HTR-8/SVneo (cell line): ENCODE data around the gene IFT80.
"Not testable (repeated sequence)": the region's sequence is repeated elsewhere in the genome, so short reads cannot be mapped to it uniquely, and the experiment has no call there.

Experiments
- DNase-seq: peaks from one replicate; pipeline ENCODE4 v3.0.0; 2011; ENCODE audit warnings: low spot score, mixed read lengths; ENCODE audit not compliant: insufficient read length
- FAIRE-seq: peaks from 2 replicates; lab custom pipeline; 2011; peaks lifted over from hg19 to GRCh38; lab: Jason Lieb, UNC

IFT80 gene

GRCh38 chr3:160291290-160291908 lies 107.6 kb downstream of the IFT80 start:
- DNase-seq: no peak
- no peak for FAIRE-seq

- FAIRE-seq (no peak), DNase-seq (no peak)
These were observed 111.4 kb downstream of the IFT80 start for GRCh38 chr3:160287666-160288065.

- FAIRE-seq (no peak), DNase-seq (no peak)
These were observed 112.8 kb downstream of the IFT80 start for GRCh38 chr3:160286231-160286630.

DNA sequence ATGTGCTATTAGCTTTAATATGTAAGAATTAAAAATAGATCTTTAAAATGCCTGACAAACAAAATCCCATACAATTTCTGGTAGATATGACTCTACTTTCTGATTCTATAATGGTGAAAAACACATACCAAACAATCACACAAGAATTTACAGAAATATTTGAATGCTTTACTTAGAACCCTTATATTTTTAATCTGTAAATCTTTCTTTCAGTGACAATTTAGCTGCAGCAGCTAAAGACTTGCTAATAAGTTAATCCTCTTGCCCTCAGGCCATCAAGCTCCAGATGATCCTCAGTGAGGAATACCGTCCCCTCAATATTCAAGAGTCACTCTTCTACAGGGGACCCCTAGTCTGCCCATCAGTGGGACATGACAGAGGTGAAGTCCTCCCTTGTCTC lies 118.2 kb downstream of the IFT80 start:
- no peak for DNase-seq
- FAIRE-seq: no peak

- DNase-seq (no peak), FAIRE-seq (no peak)
These were observed 119.4 kb downstream of the IFT80 start for GRCh38 chr3:160279657-160280056.

GRCh38 chr3:160278210-160278609 lies 120.8 kb downstream of the IFT80 start:
- FAIRE-seq (no peak), DNase-seq (no peak)

DNA sequence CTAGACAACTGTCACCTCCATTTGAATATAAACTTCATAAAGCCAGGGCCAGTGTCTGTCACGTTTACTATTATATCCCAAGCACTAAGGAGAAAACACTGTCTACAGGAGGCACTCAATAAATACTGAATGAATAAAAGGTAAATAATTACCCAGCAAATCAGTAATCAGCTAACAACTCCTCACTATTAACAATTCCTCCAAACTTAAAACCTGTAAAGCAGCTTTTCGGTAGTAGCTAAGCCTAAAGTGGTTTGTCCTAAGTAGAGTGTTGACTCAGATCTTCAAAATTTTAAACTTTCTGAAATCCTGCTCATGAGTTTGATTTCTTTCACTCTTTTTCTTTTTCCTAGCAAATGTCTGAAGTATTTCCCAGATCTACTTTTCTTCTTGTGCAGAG lies 133.9 kb downstream of the IFT80 start:
- no peak for DNase-seq
- no peak for FAIRE-seq

DNA sequence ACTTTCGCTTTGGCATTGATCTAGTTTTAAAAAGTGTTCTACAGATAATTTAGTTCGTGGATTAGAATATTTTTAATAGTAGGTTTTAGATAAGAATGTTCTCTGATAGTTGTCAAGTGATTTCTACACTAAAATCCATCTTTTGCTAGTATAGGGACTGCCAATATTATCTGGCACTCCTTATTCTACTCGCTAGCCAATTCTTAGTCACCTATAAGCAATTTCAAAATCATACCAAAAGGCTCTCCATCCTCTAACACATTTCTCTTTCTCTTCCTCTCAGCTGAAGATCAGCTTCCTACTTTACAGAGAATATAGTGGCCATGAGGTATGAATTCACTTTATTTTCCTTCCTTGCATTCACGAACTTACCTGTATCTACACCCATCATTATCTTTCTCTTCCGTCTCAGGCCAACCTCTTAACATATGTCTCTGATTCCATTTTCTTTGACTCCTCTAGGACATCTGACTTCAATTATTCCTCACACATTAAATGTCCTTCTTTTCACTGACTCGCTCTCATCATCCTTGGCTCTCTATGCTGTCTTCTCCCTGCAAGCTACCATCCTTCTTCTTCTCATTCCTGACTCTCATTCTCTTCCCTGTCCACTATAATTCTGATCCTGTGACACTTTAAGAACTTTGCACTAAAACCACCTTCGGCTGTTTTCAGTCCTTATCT lies 138.3 kb downstream of the IFT80 start:
- DNase-seq (no peak), FAIRE-seq (no peak)

GRCh38 chr3:160259589-160259988 lies 139.4 kb downstream of the IFT80 start:
- FAIRE-seq (no peak), DNase-seq (no peak)

DNA sequence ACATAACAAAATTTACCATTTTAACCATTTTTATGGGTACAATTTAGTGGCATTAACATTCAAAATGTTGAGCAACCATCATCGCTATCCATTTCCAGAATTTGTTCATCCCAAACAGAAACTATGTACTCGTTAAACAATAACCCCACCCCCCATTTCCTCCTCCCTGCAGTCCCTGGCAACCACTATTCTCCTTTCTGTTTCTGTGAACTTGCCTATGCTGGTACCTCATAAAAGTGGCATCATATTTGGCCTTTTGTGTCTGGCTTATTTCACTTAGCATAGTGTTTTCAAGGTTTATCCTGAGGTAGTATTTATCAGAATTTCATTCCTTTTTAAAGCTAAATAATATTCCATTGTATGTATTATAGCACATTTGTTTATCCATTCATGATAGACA lies 141.4 kb downstream of the IFT80 start:
- FAIRE-seq (no peak), DNase-seq (no peak)

DNA sequence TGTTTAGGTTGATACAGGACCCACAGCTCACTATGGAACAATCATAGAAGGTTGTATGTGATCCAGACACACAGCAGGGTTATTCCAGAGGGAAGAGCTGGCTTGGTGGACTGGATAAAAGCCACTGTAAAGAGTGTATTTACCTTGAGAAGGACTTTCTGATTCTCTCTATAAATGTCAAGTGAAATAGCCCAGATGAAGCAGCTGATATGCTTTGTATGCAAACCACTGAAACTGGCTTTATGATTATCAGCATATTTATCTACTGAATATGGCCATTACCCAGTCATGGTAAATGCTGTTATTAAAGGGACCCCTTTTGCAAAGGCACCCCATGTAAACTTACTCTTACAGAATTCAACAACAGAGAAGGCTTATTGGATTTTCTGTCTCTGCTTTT lies 145.7 kb downstream of the IFT80 start:
- DNase-seq: no peak
- no peak for FAIRE-seq

GRCh38 chr3:160247766-160248165 lies 151.3 kb downstream of the IFT80 start:
- no peak for DNase-seq
- no peak for FAIRE-seq

DNA sequence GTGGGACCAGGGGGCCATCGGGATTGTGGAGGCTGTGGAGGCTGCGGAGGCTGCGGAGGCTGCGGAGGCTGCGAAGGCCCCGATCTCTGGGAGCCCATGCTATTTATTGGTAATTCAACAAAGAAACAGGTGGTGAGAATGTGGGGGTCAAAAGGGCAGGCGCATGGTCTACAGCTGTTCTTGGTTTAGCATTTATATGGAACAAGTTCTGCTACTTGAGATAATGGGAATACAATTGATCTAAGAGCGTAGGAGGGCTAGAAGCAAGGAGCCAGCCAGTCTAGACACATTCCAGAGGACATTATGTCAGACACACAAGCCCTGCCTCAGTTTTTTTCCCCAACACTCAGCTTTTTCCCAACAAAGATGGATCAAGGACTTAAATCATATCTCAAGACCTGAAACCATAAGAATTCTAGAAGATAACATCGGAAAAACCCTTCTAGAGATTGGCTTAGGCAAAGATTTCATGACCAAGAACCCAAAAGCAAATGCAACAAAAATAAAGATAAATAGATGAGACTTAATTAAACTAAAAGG lies 153.7 kb downstream of the IFT80 start:
- DNase-seq: no peak
- no peak for FAIRE-seq

DNA sequence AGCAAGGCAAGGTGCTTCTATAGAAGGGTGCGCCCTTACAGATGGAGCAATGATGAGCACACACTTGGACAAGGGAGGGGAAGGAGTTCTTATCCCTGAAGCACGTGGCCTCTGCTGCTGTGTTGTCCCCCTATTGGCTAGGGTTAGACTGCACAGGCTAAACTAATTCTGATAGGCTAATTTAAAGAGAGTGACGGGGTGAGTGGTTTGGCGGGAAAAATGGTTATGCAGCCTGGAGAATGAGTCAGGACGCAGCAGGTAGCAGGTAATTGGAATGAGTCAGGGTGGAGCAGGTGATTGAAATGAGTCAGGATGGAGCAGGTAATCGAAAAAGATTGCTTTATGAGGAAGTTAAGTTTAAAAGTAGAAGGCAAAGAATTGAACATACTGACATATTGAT lies 158.3 kb downstream of the IFT80 start:
- FAIRE-seq, DNase-seq: not testable (repeated sequence)

- DNase-seq: no peak
- FAIRE-seq: no peak
These were observed 167.0 kb downstream of the IFT80 start for GRCh38 chr3:160232014-160232413.

DNA sequence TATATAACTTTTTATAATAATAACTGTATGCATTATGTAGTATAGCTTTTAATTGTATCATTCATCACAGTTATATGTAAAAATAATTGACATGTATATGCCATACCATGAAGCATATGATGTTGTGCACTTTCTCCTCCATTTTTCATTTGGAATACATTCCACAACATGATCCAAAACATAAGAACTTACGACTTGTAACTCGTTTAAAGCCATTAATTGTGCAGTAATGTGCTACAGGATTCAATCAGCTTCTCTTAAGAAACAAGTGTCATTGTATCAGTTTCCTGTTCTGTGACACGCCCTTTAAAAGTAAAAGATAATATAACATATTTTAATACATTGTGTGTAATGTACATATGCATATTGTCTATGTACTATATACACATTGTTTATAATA lies 171.6 kb downstream of the IFT80 start:
- DNase-seq: no peak
- no peak for FAIRE-seq

DNA sequence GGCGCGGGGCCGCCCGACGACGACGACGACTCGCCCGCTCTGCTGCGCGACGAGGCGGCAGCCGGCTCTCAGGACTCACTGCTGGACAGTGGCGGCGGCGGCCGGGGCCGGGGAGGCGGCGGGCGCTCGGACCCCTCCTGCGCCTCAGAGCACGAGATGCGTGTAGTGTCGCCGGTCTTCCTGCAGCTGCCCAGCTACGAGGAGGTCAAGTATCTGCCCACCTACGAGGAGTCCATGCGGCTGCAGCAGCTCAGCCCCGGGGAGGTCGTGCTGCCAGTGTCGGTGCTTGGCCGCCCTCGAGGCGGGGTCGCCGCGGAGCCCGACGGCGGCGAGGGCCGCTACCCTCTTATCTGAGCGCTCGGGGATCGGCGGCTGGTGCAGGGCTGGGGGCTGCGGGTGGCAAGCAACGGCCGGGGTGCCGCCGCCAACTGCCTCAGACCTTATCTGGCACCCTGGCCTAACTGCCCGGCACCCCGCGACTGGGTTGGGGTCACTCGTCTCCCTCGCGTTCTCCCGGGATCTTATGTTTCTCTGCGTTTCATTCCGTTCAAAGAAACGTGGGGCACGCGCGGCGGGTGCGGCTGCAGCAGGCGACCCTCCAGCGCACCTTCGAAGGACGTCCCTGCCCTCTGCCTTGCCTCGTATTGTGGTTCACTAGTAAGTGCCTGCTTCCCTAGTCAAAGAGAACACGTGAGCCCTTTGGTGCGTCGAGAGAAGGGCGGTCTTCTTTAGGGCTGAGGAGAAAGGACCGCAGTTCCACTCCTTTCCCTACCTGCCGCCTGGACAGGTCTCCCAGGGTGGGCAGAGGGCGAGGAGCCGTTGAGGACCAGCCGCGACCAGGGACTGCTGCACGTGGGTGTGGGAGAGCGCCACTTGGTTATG lies 172.8 kb downstream of the IFT80 start:
- FAIRE-seq: no peak
- DNase-seq: no peak

DNA sequence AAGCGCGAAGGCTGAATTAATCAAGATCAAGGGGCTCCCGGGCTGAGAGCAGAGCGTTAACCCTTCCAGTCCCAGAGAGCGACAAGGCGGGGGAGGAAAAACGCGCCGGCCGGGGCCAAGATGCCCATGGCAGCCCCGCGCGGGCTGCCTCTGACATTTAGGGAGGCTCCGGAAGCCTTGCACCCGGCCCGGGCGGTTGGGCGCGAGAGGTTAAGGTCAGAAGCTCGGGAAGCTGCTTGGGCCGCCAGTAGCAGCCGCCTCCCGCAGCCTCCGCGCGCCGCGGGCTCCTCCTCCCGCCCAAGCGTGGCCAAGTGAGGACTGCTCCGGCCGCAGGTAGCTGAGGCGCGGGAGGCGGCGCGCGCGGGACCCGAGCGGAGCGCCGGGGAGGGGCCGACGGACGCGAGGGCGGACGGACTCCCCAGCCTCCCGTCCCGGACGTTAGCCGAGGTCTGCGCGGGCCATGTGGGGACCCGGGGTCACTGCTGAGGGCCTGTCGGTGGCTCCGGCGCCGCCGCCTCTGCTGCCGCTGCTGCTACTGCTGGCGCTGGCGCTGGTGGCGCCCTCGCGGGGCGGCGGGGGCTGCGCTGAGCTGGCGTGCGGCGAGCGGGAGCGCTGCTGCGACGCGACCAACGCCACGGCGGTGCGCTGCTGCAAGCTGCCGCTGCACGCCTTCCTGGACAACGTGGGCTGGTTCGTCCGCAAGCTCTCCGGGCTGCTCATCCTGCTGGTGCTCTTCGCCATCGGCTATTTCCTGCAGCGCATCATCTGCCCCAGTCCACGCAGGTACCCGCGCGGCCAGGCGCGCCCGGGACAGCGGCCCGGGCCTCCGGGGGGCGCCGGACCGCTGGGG lies 173.6 kb downstream of the IFT80 start, which contains the start of gene C3orf80:
Gene C3orf80, plus strand, starts transcription at position 247 of the 850 bp plus-strand sequence. Its CDS starts 214 bp downstream, at position 461.
- FAIRE-seq (peak; percentile 98), DNase-seq (peak; percentile 46)

- DNase-seq (no peak), FAIRE-seq (no peak)
These were observed 174.2 kb downstream of the IFT80 start for GRCh38 chr3:160224811-160225175.

DNA sequence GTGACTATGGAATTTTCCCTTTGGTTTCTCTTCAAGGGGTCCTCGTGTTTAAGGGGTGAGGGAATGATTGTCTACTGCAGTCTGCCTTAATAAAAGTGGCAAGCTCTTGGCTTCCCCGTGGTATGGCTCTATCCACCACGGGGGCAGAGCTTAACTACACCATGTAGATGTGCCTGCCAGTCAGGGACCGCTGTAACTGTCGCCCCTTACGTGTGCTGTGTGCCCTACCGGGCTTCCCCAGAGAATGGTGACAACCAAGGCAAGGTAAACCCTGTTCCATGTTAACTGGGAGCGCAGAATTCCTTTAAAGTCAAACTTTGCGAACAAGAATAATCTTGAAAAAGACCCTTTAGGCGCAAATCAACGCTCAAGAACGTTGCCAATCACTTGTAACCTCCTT lies 174.8 kb downstream of the IFT80 start:
- no peak for FAIRE-seq
- no peak for DNase-seq
